ENCODE results near the gene PITX2.

DNA sequence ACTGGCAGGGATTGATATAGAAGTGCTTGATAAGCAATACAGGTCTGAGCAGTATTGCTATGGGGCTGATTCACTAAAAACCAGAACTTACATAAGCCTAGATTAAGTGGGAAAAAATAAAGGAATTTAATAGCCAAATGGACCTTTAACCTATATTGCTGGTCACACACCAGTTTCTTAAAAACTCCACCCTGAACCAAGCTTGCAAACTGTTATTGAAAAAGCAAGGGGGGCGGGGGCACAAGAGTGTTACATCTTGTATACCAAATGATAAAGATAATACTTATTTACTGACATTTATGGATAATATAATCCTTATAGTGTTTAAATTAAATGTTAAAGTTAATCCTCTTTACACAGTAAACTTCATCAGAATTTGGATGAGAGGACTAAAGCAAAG lies 40.3 kb upstream of the PITX2 start:
- TF ChIP-seq TOX (CRISPR knock-in tag; IDR thresholded peaks at IDR 0.05; ENCODE audit: borderline replicate concordance) (no peak), PPARA (CRISPR knock-in tag; IDR thresholded peaks at IDR 0.05; ENCODE audit: borderline replicate concordance) (no peak)
- TF ChIP-seq, protein P1, sequence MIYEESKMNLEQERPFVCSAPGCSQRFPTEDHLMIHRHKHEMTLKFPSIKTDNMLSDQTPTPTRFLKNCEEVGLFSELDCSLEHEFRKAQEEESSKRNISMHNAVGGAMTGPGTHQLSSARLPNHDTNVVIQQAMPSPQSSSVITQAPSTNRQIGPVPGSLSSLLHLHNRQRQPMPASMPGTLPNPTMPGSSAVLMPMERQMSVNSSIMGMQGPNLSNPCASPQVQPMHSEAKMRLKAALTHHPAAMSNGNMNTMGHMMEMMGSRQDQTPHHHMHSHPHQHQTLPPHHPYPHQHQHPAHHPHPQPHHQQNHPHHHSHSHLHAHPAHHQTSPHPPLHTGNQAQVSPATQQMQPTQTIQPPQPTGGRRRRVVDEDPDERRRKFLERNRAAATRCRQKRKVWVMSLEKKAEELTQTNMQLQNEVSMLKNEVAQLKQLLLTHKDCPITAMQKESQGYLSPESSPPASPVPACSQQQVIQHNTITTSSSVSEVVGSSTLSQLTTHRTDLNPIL (CRISPR knock-in tag; IDR thresholded peaks at IDR 0.05; ENCODE audit: low read depth), result no peak
- TF ChIP-seq, protein P2, sequence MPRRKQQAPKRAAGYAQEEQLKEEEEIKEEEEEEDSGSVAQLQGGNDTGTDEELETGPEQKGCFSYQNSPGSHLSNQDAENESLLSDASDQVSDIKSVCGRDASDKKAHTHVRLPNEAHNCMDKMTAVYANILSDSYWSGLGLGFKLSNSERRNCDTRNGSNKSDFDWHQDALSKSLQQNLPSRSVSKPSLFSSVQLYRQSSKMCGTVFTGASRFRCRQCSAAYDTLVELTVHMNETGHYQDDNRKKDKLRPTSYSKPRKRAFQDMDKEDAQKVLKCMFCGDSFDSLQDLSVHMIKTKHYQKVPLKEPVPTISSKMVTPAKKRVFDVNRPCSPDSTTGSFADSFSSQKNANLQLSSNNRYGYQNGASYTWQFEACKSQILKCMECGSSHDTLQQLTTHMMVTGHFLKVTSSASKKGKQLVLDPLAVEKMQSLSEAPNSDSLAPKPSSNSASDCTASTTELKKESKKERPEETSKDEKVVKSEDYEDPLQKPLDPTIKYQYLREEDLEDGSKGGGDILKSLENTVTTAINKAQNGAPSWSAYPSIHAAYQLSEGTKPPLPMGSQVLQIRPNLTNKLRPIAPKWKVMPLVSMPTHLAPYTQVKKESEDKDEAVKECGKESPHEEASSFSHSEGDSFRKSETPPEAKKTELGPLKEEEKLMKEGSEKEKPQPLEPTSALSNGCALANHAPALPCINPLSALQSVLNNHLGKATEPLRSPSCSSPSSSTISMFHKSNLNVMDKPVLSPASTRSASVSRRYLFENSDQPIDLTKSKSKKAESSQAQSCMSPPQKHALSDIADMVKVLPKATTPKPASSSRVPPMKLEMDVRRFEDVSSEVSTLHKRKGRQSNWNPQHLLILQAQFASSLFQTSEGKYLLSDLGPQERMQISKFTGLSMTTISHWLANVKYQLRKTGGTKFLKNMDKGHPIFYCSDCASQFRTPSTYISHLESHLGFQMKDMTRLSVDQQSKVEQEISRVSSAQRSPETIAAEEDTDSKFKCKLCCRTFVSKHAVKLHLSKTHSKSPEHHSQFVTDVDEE (CRISPR knock-in tag; IDR thresholded peaks at IDR 0.05), result no peak

Measured in SK-N-SH treated with all-trans-retinoic acid at 6 μM for 48 hours (cell line).